ENCODE data around the gene BEST4.
A peak's percentile ranks its signal among the peaks of the same experiment; 100 is the strongest.
"Not testable (repeated sequence)": the region's sequence is repeated elsewhere in the genome, so short reads cannot be mapped to it uniquely, and the experiment has no call there.

The BEST4 gene

DNA sequence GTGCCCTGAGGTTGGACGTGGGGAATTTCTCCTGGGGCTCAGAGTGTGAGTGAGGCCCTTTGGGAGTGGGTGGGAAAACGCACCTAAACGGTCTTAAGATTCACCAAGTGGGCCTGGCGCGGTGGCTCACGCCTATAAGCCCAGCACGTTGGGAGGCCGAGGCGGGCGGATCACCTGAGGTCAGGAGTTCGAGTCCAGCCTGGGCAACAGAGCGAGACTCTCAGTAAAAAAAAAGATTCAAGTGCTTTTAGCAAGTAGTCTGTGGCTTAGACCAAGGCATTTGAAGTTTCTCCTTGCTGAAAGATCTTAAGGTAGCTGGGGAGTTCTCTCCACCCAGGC, 11.3 kb downstream of the BEST4 start:
- no peak for DNase-seq

DNA sequence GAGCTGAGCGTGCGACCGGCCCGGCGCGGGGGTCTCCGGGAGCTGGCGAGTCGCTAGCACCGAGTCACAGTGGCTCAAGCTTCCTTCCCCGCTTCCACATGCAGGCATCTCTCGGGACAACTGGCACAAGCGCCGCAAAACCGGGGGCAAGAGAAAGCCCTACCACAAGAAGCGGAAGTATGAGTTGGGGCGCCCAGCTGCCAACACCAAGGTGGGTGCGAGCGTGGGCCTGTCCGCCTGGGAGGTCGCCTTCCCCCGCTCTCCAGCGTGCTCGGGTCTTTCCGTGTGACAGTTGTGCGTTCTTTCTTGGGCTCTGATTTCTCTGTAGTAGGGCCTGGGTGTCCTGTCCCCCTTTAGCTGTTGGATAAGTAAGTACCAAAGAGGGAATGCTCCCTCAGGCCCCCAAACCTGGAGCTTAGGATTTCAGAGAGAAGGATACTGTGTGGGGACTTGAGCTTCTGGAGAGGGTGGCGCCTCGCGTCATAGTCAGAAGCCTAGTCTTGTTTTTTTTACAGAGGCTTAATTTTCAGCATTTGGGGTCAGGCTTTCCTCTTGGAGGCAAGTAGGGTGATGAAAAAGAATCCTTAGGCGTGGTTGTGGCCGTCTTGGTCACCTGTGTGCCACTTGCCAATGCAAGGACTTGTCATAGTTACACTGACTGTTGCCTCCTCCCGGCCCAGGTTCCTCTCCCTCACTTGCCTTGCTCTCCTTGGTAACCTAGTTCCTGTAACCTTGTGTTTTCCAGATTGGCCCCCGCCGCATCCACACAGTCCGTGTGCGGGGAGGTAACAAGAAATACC, 11.8 kb downstream of the BEST4 start:
- peak; percentile 20 for DNase-seq

DNA sequence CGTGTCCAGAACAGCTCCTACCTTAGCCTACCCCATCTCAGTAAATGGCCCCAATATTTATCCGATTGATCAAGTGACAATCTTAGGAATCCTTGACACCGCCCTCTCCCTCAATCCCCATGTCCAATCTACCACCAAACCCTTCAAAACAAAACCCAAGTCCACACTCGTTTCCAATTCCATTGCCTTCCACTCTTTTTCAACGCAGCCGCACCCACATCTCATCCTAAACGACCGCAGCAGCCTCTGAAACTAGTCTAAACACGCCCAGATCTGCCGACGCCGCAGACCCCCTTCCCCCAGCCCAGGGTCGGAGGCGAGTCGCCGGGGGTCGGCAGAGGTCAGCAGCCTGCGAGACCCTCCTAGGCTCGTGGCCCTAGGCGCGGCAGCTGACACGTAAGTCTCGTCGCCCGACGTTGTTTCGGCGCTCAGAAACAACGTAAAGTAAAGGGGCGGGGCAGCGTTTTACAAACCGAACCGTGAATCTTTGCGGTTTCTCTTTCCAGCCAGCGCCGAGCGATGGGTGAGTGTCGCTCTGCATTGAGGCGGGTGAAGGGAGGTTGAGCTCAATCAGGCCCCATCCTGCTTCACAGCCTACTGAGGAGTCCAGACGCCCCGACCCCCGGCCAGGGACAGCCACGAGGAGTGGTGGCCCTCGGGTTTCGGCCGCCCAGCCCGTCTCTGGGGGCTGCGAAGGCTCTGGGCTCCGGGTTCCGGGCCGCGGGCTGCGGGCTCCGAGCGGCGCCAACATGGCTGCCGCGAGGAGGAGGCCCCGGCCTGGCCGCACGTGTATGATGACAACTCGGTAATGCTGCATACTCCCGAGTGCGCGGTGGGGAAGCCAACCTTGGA, 12.7 kb downstream of the BEST4 start, which contains the start of gene RPS8:
Gene RPS8, plus strand, starts transcription at position 463 of the 852 bp plus-strand sequence. Its CDS starts 57 bp downstream, at position 520.
- peak; percentile 79 for DNase-seq

DNA sequence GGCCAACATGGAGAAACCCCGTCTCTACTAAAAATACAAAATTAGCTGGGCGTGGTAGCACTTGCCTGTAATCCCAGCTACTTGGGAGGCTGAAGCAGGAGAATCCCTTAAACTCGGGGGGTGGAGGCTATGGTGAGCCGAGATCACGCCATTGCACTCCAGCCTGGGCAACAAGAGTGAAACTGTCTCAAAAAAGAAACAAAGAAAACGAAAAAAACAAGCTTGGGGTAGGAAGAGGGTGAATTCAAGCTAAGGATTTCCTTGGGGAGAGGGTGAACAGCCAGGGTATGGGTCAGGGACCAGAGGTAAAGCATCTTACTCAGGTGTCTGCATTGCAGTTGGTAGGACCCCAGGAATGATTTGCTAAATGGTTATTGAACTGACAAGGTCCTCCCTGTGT, 21.5 kb downstream of the BEST4 start:
- DNase-seq = not testable (repeated sequence)

DNA sequence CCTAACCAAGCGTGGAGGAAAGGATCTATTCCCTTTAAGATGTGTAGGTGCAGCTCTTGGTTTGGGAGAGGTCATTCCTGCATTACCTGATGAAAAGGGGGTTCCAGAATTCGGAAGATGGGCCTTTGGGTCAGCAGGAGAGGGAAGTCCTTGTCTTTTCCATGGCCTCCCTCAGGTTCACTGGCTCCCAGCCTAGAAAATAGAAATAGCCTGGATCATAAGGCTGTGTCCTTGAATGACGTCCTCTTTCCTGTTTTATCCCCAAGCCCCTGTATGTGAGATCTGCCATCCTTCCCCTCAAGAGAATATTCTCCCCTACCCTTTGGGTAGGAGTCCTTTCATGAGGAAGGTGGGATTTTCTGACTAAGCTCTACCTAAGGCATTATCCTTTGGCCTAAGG, 27.1 kb downstream of the BEST4 start:
- no peak for DNase-seq

DNA sequence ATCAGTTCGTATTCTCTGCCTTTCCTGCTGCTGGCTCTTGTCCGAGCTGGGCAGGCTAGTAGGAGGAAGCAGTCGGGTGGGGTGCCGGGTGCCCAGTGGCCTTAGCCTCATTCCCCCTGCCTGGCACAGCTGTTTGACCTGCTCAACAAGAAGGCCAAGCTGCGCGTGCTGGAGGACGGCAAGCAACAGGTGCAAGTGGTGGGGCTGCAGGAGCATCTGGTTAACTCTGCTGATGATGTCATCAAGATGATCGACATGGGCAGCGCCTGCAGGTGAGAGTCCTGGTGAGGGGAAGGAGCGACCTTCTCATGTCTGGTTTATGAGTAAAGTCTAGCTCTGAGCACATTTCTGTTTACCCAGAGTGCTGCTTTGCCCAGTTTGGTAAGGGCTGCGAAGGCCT, 28.9 kb downstream of the BEST4 start:
- DNase-seq = no peak

DNA sequence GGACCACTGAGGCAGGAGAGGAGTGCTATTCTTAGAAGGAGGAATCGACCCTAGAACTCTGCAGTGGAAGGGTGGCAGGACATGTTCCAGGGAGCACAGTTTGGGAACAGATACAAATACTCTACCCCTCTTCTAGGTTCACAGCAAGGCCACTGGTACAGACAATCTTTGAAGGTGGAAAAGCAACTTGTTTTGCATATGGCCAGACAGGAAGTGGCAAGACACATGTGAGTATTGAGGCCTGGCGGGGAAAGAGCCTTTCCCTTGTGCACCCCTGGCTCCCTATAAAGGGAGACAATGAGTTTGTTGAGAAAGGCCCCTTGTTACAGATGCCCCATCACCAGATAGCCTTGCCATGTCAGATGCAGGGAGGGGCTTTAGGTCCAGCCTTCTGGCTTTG, 30.6 kb downstream of the BEST4 start:
- DNase-seq = no peak

DNA sequence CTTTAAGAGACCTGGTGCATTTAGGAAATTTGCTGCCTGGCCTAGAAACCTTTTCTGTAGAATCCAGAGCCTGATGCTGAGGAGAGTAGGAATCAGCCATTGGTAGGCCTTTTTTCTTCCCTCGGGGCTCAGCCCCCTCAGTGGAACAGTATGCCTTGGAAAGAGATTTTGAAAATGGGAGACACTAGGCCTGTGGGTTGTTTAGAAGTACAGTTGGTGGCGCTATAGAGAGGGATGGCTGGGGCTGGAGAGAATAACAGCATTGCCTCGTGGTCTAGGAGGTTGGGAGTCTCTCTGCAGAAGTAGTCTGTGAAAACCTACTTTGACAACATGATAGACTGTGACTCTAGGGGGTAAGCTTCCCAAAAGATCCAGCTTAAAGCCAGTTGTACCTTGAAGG, 40.1 kb downstream of the BEST4 start:
- no peak for DNase-seq

DNA sequence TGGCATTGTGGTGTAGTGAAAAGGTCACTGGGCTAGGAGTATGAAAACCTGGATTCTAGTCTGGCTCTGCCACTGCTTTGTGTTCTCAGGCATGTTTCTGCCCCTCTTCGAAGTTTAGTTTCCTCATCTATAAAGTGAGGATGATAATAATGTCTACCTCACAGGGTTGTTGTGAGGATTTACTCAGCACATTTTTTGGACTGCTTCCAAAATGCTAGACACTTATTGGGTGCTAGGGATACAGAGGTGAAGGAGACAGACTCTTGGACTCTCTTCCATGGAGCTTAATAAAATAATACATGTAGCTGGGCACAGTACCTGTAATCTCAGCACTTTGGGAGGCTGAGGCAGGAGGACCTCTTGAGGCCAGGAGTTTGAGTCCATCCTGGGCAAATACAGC, 44.8 kb downstream of the BEST4 start:
- DNase-seq = no peak

DNA sequence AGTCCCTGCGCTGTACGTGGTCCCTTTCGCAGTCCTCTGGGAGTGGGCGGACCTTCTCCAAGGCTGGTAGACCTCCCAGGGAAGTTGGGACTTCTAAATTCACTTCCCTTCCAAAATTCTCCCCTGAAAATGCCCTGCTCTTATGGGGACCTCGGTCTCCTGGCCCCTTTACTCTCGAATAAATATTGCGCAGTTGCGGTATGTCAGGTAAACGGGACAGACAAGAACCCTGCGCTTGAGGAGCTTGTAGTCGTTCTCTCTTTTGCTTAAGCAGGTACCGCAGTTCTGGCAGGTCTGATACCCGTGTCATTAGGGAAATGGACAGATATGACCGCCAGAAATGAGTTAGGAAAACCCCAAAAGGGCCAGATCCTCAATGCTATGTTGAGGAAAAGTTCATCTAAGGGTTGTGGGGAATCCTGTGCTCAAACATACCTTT, 47.8 kb downstream of the BEST4 start:
- DNase-seq = no peak

DNA sequence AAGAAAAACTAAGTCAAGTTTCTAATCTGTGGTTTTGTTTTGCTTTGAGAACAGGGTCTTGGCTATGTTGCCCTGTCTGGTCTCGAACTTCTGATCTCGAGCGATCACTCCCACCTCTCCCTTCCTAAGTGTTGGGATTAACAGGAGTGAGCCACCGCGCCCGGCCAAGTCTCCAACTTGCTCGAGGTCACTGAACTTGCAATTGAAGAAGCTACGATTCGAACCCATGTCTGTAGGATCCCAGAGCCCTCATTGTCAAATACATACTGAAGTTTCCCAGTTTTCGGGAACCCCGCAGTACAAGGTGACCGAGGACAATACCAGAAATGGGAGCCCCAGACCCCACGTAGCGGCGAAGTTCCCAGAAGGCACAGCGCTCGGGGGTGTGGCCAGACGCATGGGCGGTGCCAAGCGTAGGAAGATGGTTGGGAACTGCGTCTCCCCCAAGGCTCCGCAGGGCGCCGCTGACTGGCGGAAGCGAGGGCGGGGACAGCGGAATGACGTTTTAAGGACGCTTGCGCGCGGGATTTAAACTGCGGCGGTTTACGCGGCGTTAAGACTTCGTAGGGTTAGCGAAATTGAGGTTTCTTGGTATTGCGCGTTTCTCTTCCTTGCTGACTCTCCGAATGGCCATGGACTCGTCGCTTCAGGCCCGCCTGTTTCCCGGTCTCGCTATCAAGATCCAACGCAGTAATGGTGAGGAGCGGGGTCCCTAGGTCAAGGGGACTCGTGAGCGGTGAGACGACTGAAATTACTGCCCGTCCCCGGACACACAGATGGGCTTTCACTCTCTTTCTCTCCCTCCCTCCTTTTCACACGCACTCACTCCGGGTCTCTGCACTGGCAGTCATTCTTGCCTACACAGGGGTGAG, 48.4 kb downstream of the BEST4 start, which contains the start of gene KIF2C:
Gene KIF2C, plus strand, starts transcription at position 531 of the 872 bp plus-strand sequence. Its CDS starts 96 bp downstream, at position 627.
- peak; percentile 98 for DNase-seq

DNA sequence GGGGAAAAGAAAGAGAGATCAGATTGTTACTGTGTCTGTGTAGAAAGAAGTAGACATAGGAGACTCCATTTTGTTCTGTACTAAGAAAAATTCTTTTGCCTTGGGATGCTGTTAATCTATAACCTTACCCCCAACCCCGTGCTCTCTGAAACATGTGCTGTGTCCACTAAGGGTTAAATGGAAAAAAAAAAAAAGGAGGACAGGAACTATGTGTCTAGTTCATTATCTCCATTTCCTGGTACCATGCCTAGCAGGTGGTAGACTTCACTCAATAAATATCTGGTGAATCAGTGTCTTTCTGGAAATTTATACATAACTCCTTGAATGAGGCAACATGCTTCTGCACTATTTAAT, 49.0 kb downstream of the BEST4 start:
- DNase-seq = not testable (repeated sequence)

DNA sequence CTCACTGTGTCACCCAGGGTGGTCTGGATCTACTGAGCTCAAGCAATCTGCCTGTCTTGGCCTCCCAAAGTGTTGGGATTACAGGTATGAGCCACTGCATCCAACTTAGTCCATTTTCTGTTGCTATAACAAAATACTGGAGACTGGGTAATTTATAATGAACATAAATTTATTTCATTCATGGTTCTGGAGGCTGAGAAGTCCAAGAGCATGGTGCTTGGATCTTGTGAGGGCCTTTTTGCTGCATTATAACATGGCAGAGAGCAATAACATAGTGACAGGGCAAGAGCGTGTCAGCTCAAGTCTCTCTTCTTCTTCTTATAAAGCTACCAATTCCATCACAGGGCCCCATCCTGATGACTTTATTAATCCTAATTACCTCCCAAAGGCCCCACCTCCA, 52.0 kb downstream of the BEST4 start:
- no peak for DNase-seq

DNA sequence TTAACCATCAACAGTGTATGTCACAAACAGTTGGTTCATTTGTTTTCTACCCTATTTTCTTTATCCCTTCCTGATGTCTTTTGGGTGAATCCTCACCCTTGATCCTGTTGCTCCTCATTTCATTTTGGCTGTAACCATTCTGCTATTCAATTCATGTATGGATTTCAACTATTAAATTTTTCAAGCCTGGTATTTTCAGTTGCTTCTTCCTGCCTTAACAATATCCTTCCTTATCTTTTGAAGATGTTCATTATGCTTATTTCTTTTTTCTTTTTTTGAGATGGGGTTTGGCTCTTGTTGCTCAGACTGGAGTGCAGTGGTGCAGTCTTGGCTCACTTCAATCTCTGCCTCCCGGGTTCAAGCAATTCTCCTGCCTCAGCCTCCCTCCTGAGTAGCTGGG, 54.2 kb downstream of the BEST4 start:
- DNase-seq = no peak

Data from kidney glomerular epithelial cell (primary cell).